Measurements from ENCODE around the gene OR4D5.

OR4D5 gene

DNA sequence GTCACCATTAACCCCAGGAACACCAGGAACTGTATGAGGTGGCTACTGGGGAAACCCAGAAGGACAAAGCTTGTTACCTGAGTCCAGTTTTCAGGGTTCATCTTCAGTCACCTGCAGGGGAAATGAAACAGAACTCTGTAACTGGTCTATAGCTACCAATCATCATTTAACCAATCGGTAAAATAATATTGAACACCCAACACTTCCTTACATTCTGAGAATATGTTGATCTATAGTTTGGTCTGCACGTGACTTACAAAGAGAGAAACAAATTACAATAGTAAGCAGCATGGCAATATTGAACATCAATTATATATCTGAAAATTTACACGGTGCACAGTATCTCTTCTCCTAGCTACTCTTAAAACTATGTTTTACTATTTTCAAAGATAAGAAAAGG, 4.3 kb downstream of the OR4D5 start, which contains the start of gene OR6T1:
Gene OR6T1, minus strand, starts transcription at position 101 of the 400 bp plus-strand sequence. Its CDS starts 0 bp downstream, at position 101.
- Histone ChIP-seq H3K4me1 (ENCODE audit: low read length) (no peaks in the 10 kb centered on the region), H4K20me1 (ENCODE audit: insufficient read depth, low read length) (no peaks in the 10 kb centered on the region), H3K79me2 (ENCODE audit: low read length) (no peaks in the 10 kb centered on the region), H3K9ac (ENCODE audit: low read length) (no peak within 1 kb of the TSS), H3K36me3 (replicated peaks; ENCODE audit: insufficient read depth, low read length) (no peaks in the 10 kb centered on the region), H2AFZ (ENCODE audit: low read length) (no peak within 1 kb of the TSS), H3K4me3 (ENCODE audit: low read length) (no peak within 1 kb of the TSS), H3K9me3 (replicated peaks; ENCODE audit: insufficient read depth, low read length) (no peaks in the 10 kb centered on the region), H3K9me2 (replicated peaks; ENCODE audit: insufficient read depth, low read length) (no peaks in the 10 kb centered on the region), H3K27ac (ENCODE audit: low read length) (no peak within 1 kb of the TSS), H3K27me3 (replicated peaks; ENCODE audit: insufficient read depth, low read length) (no peaks in the 10 kb centered on the region), H3K4me2 (ENCODE audit: low read depth, low read length) (no peak within 1 kb of the TSS), H3F3A (ENCODE audit: insufficient read depth, low read length) (no peaks in the 10 kb centered on the region)
- TF ChIP-seq EZH2 (optimal IDR thresholded peaks at IDR 0.05; ENCODE audit: low read depth, low read length) (no peak), EZH2phosphoT487 (IDR thresholded peaks at IDR 0.05; ENCODE audit: low read length) (no peak)
- TF ChIP-seq, protein P1, sequence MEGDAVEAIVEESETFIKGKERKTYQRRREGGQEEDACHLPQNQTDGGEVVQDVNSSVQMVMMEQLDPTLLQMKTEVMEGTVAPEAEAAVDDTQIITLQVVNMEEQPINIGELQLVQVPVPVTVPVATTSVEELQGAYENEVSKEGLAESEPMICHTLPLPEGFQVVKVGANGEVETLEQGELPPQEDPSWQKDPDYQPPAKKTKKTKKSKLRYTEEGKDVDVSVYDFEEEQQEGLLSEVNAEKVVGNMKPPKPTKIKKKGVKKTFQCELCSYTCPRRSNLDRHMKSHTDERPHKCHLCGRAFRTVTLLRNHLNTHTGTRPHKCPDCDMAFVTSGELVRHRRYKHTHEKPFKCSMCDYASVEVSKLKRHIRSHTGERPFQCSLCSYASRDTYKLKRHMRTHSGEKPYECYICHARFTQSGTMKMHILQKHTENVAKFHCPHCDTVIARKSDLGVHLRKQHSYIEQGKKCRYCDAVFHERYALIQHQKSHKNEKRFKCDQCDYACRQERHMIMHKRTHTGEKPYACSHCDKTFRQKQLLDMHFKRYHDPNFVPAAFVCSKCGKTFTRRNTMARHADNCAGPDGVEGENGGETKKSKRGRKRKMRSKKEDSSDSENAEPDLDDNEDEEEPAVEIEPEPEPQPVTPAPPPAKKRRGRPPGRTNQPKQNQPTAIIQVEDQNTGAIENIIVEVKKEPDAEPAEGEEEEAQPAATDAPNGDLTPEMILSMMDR (IDR thresholded peaks at IDR 0.05; ENCODE audit: low read length): no peak
- no peak for DNase-seq

DNA sequence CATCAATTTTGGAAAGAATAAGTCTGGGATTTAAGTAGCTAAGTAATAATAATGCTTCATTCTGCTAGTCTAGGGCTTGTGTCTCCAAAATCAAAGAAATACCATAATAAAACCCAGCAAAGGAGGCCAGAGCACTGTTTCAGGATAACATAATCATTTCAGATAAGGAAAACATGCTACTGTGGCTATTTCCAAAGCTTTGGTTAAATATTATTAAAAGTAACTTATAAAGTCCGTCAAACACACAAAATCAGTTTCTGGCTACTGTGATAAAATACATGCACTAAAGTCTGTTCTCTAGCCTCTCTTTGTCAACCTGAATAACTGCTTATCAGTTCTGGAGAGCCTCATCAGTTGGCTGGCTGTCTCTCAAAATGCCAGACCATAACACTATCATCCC, 5.7 kb downstream of the OR4D5 start:
- Histone ChIP-seq H3K4me2 (ENCODE audit: low read depth, low read length) (no peak overlapping the region), H2AFZ (ENCODE audit: low read length) (no peak overlapping the region), H3K27me3 (replicated peaks; ENCODE audit: insufficient read depth, low read length) (no peaks in the 10 kb centered on the region), H3K9me3 (replicated peaks; ENCODE audit: insufficient read depth, low read length) (no peaks in the 10 kb centered on the region), H3K36me3 (replicated peaks; ENCODE audit: insufficient read depth, low read length) (no peaks in the 10 kb centered on the region), H3K79me2 (ENCODE audit: low read length) (no peaks in the 10 kb centered on the region), H3K9me2 (replicated peaks; ENCODE audit: insufficient read depth, low read length) (no peaks in the 10 kb centered on the region), H3K4me1 (ENCODE audit: low read length) (no peaks in the 10 kb centered on the region), H3K4me3 (ENCODE audit: low read length) (no peak overlapping the region), H3K9ac (ENCODE audit: low read length) (no peak overlapping the region), H3K27ac (ENCODE audit: low read length) (no peak overlapping the region), H3F3A (ENCODE audit: insufficient read depth, low read length) (no peaks in the 10 kb centered on the region), H4K20me1 (ENCODE audit: insufficient read depth, low read length) (no peaks in the 10 kb centered on the region)
- no peak for DNase-seq
- TF ChIP-seq, protein P1 (IDR thresholded peaks at IDR 0.05; ENCODE audit: low read length): no peak
- TF ChIP-seq EZH2 (optimal IDR thresholded peaks at IDR 0.05; ENCODE audit: low read depth, low read length) (no peak), EZH2phosphoT487 (IDR thresholded peaks at IDR 0.05; ENCODE audit: low read length) (no peak)

DNA sequence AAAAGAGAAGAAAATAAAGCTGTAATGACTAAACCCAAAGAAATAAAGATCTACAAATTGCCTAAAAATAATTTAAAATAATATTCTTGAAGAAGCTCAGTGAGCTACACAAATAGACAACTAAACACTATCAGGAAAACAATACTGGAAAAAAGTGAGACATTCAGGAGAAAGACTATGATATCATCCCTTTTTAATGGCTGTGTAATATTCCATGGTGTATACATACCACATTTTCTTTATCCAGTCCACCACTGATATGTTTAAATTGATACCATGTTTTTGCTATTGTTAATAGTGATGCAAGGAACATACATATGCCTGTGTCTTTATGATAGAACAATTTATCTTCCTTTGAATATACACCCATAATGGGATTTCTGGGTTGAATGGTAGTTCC, 17.3 kb downstream of the OR4D5 start:
- H3K27me3 ChIP-seq (replicated peaks; ENCODE audit: insufficient read depth, low read length): no peaks in the 10 kb centered on the region
- H3K9me2 ChIP-seq (replicated peaks; ENCODE audit: insufficient read depth, low read length): no peaks in the 10 kb centered on the region
- no peak overlapping the region for H3K4me3 ChIP-seq (ENCODE audit: low read length)
- no peaks in the 10 kb centered on the region for H3K79me2 ChIP-seq (ENCODE audit: low read length)
- H3F3A ChIP-seq (ENCODE audit: insufficient read depth, low read length): no peaks in the 10 kb centered on the region
- H3K4me1 ChIP-seq (ENCODE audit: low read length): no peaks in the 10 kb centered on the region
- H2AFZ ChIP-seq (ENCODE audit: low read length): no peak overlapping the region
- TF ChIP-seq, protein P1 (IDR thresholded peaks at IDR 0.05; ENCODE audit: low read length): no peak
- TF ChIP-seq EZH2 (optimal IDR thresholded peaks at IDR 0.05; ENCODE audit: low read depth, low read length): no peak
- TF ChIP-seq EZH2phosphoT487 (IDR thresholded peaks at IDR 0.05; ENCODE audit: low read length): no peak
- no peak overlapping the region for H3K9ac ChIP-seq (ENCODE audit: low read length)
- H3K27ac ChIP-seq (ENCODE audit: low read length): no peak overlapping the region
- no peaks in the 10 kb centered on the region for H3K9me3 ChIP-seq (replicated peaks; ENCODE audit: insufficient read depth, low read length)
- H3K4me2 ChIP-seq (ENCODE audit: low read depth, low read length): no peak overlapping the region
- no peak for DNase-seq
- H4K20me1 ChIP-seq (ENCODE audit: insufficient read depth, low read length): no peaks in the 10 kb centered on the region
- no peaks in the 10 kb centered on the region for H3K36me3 ChIP-seq (replicated peaks; ENCODE audit: insufficient read depth, low read length)
